Hepatocyte (in vitro differentiated cells): ENCODE measurements around the gene CAB39L.

Source experiments
- EZH2 ChIP-seq: fragments of 200-600 bp; sonication (generic); IDR thresholded peaks from 2 replicates; pipeline ENCODE4 v1.6.1; 2016; ENCODE audit warnings: antibody characterized with exemption, mild to moderate bottlenecking, borderline replicate concordance
- TF ChIP-seq, protein P1 (sequence below): fragments of 200-600 bp; sonication (generic); IDR thresholded peaks from 2 replicates; pipeline ENCODE4 v1.5.1; 2016; ENCODE audit warnings: antibody characterized with exemption, mild to moderate bottlenecking; ENCODE audit not compliant: poor library complexity

GRCh38 chr13:49302222-49302621 is 141.6 kb downstream of the CAB39L start:
- TF ChIP-seq, protein P1, sequence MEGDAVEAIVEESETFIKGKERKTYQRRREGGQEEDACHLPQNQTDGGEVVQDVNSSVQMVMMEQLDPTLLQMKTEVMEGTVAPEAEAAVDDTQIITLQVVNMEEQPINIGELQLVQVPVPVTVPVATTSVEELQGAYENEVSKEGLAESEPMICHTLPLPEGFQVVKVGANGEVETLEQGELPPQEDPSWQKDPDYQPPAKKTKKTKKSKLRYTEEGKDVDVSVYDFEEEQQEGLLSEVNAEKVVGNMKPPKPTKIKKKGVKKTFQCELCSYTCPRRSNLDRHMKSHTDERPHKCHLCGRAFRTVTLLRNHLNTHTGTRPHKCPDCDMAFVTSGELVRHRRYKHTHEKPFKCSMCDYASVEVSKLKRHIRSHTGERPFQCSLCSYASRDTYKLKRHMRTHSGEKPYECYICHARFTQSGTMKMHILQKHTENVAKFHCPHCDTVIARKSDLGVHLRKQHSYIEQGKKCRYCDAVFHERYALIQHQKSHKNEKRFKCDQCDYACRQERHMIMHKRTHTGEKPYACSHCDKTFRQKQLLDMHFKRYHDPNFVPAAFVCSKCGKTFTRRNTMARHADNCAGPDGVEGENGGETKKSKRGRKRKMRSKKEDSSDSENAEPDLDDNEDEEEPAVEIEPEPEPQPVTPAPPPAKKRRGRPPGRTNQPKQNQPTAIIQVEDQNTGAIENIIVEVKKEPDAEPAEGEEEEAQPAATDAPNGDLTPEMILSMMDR = no peak
- TF ChIP-seq EZH2 = no peak
